ENCODE results near the gene DVL2.

The DVL2 gene

DNA sequence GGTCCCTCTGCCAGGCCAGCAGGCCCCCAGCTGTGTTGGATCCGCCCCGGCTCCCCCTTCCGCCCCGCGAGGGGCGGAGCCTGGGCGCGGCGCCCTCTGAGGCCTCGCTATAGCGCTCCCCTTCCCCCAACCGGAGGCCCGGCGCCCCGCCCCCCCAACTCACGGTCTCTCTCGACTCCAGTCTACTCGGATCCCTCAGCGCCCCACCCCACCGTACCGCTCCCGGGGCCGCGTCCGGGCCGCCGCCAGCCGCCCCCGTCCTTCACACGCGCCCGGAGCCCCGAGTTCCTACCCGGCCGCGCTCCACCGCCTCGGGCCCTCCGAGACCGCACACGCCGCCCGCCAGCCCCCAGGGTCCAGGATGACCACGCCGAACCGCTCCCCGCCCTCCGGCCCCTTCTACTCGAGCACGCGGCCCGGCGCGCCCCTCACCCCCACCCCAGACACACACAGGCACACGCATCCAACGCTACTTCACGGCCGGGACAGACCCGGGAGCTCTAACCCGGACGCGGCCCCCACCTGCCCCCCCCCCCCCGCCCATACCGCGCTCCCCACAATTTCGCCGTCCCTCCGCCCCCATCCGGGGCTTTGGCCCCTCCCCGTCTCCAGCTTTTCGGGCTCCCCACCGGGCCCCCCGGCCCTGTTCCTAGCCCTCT lies 3.6 kb upstream of the DVL2 start (continued):
- TF ChIP-seq, protein P1, sequence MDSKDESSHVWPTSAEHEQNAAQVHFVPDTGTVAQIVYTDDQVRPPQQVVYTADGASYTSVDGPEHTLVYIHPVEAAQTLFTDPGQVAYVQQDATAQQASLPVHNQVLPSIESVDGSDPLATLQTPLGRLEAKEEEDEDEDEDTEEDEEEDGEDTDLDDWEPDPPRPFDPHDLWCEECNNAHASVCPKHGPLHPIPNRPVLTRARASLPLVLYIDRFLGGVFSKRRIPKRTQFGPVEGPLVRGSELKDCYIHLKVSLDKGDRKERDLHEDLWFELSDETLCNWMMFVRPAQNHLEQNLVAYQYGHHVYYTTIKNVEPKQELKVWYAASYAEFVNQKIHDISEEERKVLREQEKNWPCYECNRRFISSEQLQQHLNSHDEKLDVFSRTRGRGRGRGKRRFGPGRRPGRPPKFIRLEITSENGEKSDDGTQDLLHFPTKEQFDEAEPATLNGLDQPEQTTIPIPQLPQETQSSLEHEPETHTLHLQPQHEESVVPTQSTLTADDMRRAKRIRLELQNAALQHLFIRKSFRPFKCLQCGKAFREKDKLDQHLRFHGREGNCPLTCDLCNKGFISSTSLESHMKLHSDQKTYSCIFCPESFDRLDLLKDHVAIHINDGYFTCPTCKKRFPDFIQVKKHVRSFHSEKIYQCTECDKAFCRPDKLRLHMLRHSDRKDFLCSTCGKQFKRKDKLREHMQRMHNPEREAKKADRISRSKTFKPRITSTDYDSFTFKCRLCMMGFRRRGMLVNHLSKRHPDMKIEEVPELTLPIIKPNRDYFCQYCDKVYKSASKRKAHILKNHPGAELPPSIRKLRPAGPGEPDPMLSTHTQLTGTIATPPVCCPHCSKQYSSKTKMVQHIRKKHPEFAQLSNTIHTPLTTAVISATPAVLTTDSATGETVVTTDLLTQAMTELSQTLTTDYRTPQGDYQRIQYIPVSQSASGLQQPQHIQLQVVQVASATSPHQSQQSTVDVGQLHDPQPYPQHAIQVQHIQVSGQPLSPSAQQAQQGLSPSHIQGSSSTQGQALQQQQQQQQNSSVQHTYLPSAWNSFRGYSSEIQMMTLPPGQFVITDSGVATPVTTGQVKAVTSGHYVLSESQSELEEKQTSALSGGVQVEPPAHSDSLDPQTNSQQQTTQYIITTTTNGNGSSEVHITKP (tag by site-specific recombination; IDR thresholded peaks at IDR 0.05): no peak
- TF ChIP-seq ZNF423 (tag by site-specific recombination; IDR thresholded peaks at IDR 0.05) (0 out of 2 replicates have a peak, but pooled peaks have one; percentile 22), SP3 (tag by site-specific recombination; IDR thresholded peaks at IDR 0.05) (peak; percentile 81), ZNF140 (tag by site-specific recombination; IDR thresholded peaks at IDR 0.05) (no peak), KLF1 (tag by site-specific recombination; IDR thresholded peaks at IDR 0.05) (peak; percentile 89), ZNF701 (tag by site-specific recombination; IDR thresholded peaks at IDR 0.05) (no peak), ZNF341 (tag by site-specific recombination; IDR thresholded peaks at IDR 0.05; ENCODE audit: low read depth) (no peak), SALL2 (tag by site-specific recombination; IDR thresholded peaks at IDR 0.05; ENCODE audit: borderline replicate concordance) (no peak), ZFHX2 (tag by site-specific recombination; conservative IDR thresholded peaks at IDR 0.05) (no peak; the same call in 1 of the 2 replicates), SP7 (tag by site-specific recombination; IDR thresholded peaks at IDR 0.05) (peak; percentile 52), ZBTB21 (tag by site-specific recombination; IDR thresholded peaks at IDR 0.05) (no peak), ZNF394 (tag by site-specific recombination; IDR thresholded peaks at IDR 0.05; ENCODE audit: borderline replicate concordance) (no peak), ZBTB8A (tag by site-specific recombination; IDR thresholded peaks at IDR 0.05) (peak; percentile 100), FEZF1 (tag by site-specific recombination; IDR thresholded peaks at IDR 0.05) (no peak), ZNF791 (tag by site-specific recombination; IDR thresholded peaks at IDR 0.05) (no peak), ZNF335 (tag by site-specific recombination; conservative IDR thresholded peaks at IDR 0.05) (no peak), MZF1 (tag by site-specific recombination; IDR thresholded peaks at IDR 0.05; ENCODE audit: borderline replicate concordance) (no peak), KLF10 (tag by site-specific recombination; IDR thresholded peaks at IDR 0.05) (peak; percentile 69), GLIS1 (tag by site-specific recombination; IDR thresholded peaks at IDR 0.05) (peak; percentile 90; the same call in 1 of the 2 replicates), HOXA7 (CRISPR knock-in tag; IDR thresholded peaks at IDR 0.05; ENCODE audit: borderline replicate concordance) (no peak)
- TF ChIP-seq, protein P2, sequence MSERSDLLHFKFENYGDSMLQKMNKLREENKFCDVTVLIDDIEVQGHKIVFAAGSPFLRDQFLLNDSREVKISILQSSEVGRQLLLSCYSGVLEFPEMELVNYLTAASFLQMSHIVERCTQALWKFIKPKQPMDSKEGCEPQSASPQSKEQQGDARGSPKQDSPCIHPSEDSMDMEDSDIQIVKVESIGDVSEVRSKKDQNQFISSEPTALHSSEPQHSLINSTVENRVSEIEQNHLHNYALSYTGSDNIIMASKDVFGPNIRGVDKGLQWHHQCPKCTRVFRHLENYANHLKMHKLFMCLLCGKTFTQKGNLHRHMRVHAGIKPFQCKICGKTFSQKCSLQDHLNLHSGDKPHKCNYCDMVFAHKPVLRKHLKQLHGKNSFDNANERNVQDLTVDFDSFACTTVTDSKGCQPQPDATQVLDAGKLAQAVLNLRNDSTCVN (tag by site-specific recombination; optimal IDR thresholded peaks at IDR 0.05): peak; percentile 88
- TF ChIP-seq, protein P3, sequence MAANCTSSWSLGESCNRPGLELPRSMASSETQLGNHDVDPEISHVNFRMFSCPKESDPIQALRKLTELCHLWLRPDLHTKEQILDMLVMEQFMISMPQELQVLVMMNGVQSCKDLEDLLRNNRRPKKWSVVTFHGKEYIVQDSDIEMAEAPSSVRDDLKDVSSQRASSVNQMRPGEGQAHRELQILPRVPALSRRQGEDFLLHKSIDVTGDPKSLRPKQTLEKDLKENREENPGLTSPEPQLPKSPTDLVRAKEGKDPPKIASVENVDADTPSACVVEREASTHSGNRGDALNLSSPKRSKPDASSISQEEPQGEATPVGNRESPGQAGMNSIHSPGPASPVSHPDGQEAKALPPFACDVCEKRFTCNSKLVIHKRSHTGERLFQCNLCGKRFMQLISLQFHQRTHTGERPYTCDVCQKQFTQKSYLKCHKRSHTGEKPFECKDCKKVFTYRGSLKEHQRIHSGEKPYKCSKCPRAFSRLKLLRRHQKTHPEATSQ (tag by site-specific recombination; IDR thresholded peaks at IDR 0.05): no peak
- TF ChIP-seq, protein P4, sequence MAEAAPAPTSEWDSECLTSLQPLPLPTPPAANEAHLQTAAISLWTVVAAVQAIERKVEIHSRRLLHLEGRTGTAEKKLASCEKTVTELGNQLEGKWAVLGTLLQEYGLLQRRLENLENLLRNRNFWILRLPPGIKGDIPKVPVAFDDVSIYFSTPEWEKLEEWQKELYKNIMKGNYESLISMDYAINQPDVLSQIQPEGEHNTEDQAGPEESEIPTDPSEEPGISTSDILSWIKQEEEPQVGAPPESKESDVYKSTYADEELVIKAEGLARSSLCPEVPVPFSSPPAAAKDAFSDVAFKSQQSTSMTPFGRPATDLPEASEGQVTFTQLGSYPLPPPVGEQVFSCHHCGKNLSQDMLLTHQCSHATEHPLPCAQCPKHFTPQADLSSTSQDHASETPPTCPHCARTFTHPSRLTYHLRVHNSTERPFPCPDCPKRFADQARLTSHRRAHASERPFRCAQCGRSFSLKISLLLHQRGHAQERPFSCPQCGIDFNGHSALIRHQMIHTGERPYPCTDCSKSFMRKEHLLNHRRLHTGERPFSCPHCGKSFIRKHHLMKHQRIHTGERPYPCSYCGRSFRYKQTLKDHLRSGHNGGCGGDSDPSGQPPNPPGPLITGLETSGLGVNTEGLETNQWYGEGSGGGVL (tag by site-specific recombination; IDR thresholded peaks at IDR 0.05): peak; percentile 45; the same call in 1 of the 2 replicates
- TF ChIP-seq, protein P5, sequence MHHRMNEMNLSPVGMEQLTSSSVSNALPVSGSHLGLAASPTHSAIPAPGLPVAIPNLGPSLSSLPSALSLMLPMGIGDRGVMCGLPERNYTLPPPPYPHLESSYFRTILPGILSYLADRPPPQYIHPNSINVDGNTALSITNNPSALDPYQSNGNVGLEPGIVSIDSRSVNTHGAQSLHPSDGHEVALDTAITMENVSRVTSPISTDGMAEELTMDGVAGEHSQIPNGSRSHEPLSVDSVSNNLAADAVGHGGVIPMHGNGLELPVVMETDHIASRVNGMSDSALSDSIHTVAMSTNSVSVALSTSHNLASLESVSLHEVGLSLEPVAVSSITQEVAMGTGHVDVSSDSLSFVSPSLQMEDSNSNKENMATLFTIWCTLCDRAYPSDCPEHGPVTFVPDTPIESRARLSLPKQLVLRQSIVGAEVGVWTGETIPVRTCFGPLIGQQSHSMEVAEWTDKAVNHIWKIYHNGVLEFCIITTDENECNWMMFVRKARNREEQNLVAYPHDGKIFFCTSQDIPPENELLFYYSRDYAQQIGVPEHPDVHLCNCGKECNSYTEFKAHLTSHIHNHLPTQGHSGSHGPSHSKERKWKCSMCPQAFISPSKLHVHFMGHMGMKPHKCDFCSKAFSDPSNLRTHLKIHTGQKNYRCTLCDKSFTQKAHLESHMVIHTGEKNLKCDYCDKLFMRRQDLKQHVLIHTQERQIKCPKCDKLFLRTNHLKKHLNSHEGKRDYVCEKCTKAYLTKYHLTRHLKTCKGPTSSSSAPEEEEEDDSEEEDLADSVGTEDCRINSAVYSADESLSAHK (tag by site-specific recombination; IDR thresholded peaks at IDR 0.05): no peak
- TF ChIP-seq, protein P6, sequence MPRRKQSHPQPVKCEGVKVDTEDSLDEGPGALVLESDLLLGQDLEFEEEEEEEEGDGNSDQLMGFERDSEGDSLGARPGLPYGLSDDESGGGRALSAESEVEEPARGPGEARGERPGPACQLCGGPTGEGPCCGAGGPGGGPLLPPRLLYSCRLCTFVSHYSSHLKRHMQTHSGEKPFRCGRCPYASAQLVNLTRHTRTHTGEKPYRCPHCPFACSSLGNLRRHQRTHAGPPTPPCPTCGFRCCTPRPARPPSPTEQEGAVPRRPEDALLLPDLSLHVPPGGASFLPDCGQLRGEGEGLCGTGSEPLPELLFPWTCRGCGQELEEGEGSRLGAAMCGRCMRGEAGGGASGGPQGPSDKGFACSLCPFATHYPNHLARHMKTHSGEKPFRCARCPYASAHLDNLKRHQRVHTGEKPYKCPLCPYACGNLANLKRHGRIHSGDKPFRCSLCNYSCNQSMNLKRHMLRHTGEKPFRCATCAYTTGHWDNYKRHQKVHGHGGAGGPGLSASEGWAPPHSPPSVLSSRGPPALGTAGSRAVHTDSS (tag by site-specific recombination; IDR thresholded peaks at IDR 0.05): no peak
- TF ChIP-seq, protein P7, sequence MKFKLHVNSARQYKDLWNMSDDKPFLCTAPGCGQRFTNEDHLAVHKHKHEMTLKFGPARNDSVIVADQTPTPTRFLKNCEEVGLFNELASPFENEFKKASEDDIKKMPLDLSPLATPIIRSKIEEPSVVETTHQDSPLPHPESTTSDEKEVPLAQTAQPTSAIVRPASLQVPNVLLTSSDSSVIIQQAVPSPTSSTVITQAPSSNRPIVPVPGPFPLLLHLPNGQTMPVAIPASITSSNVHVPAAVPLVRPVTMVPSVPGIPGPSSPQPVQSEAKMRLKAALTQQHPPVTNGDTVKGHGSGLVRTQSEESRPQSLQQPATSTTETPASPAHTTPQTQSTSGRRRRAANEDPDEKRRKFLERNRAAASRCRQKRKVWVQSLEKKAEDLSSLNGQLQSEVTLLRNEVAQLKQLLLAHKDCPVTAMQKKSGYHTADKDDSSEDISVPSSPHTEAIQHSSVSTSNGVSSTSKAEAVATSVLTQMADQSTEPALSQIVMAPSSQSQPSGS (tag by site-specific recombination; IDR thresholded peaks at IDR 0.05; ENCODE audit: low read depth): no peak

Data from HEK293 (cell line).